GM19328 (cell line): ENCODE data around the gene NADSYN1.

Source experiments
- ATAC-seq: cut with Tn5 transposase; IDR thresholded peaks from one replicate; pipeline ENCODE4 v1.9.1; 2021; ENCODE audit warnings: mild to moderate bottlenecking, moderate library complexity; ENCODE audit not compliant: unreplicated experiment

The NADSYN1 gene

GRCh38 chr11:71449596-71449995 is 3.4 kb upstream of the NADSYN1 start:
- no peak for ATAC-seq

- ATAC-seq: no peak
Observed at GRCh38 chr11:71450507-71450906, 2.5 kb upstream of the NADSYN1 start.

- ATAC-seq: no peak
Observed at GRCh38 chr11:71450939-71451338, 2.1 kb upstream of the NADSYN1 start.

GRCh38 chr11:71451596-71452198 is 1.3 kb upstream of the NADSYN1 start:
- ATAC-seq: no peak

GRCh38 chr11:71452199-71453036 is 585 bp upstream of the NADSYN1 start:
- no peak for ATAC-seq

GRCh38 chr11:71453918-71454304 is 908 bp downstream of the NADSYN1 start:
- ATAC-seq: no peak

- no peak for ATAC-seq
Observed at GRCh38 chr11:71454470-71455113, 1.6 kb downstream of the NADSYN1 start.

- no peak for ATAC-seq
Observed at GRCh38 chr11:71456294-71456693, 3.3 kb downstream of the NADSYN1 start.

GRCh38 chr11:71456831-71457230 is 3.8 kb downstream of the NADSYN1 start:
- no peak for ATAC-seq

- no peak for ATAC-seq
Observed at GRCh38 chr11:71458146-71459070, 5.4 kb downstream of the NADSYN1 start.

GRCh38 chr11:71459076-71459766 is 6.2 kb downstream of the NADSYN1 start:
- no peak for ATAC-seq

GRCh38 chr11:71459767-71460320 is 6.8 kb downstream of the NADSYN1 start:
- no peak for ATAC-seq

GRCh38 chr11:71461696-71462095 is 8.7 kb downstream of the NADSYN1 start:
- ATAC-seq: no peak

GRCh38 chr11:71462726-71463125 is 9.7 kb downstream of the NADSYN1 start:
- ATAC-seq: no peak

- no peak for ATAC-seq
Observed at GRCh38 chr11:71463331-71464211, 10.6 kb downstream of the NADSYN1 start.

GRCh38 chr11:71465054-71465453 is 12.1 kb downstream of the NADSYN1 start:
- ATAC-seq: no peak

GRCh38 chr11:71466358-71466757 is 13.4 kb downstream of the NADSYN1 start:
- ATAC-seq: no peak

- no peak for ATAC-seq
Observed at GRCh38 chr11:71467164-71467563, 14.2 kb downstream of the NADSYN1 start.

GRCh38 chr11:71470946-71471345 is 17.9 kb downstream of the NADSYN1 start:
- ATAC-seq: no peak
